MCF 10A (cell line): Measurements from ENCODE around the gene CXCL10. TPM values are rescaled to one million over a fixed set of nuclear protein-coding genes. Genes with fewer than 3 reads are reported as not detected.

Experiments
- BruUV-seq: library from RNA; stranded (reverse); fragments of 400-500 nt; replicated peaks from 2 replicates; lab custom pipeline; 2021; lab: Mats Ljungman, UMichigan
- CTCF ChIA-PET: fragments of 300-600 bp; sonication (Branson Sonifier 250); formaldehyde crosslinking; extraction: SDS; loops from one replicate; lab custom pipeline; 2021; ENCODE audit warnings: antibody characterized with exemption, inconsistent platforms; lab: Yijun Ruan, JAX
- POLR2A ChIA-PET: fragments of 300-600, 350-650 bp; sonication (Branson Sonifier 250); formaldehyde crosslinking; extraction: SDS; loops from one replicate; lab custom pipeline; 2020; ENCODE audit warnings: antibody characterized with exemption, inconsistent platforms; lab: Yijun Ruan, JAX
- DNase-seq: peaks from one replicate; pipeline ENCODE4 v3.0.0-alpha.2; 2018; ENCODE audit not compliant: unreplicated experiment
- H3K27ac Mint-ChIP-seq: one replicate; pipeline ENCODE4 v1.8.0; 2022; ENCODE audit warnings: mild to moderate bottlenecking, low read depth, mixed read lengths; ENCODE audit not compliant: unreplicated experiment
- H3K27me3 Mint-ChIP-seq: one replicate; pipeline ENCODE4 v1.8.0; 2022; ENCODE audit warnings: mixed read lengths; ENCODE audit not compliant: insufficient read depth, unreplicated experiment
- H3K36me3 Mint-ChIP-seq: one replicate; pipeline ENCODE4 v1.8.0; 2022; ENCODE audit warnings: mild to moderate bottlenecking, moderate library complexity, mixed read lengths; ENCODE audit not compliant: insufficient read depth, unreplicated experiment
- H3K4me1 Mint-ChIP-seq: one replicate; pipeline ENCODE4 v1.8.0; 2022; ENCODE audit warnings: mixed read lengths; ENCODE audit not compliant: insufficient read depth, unreplicated experiment
- H3K4me3 Mint-ChIP-seq: one replicate; pipeline ENCODE4 v1.8.0; 2022; ENCODE audit warnings: mild to moderate bottlenecking, moderate library complexity, mixed read lengths; ENCODE audit not compliant: unreplicated experiment
- H3K9me3 Mint-ChIP-seq: one replicate; pipeline ENCODE4 v1.8.0; 2022; ENCODE audit warnings: mixed read lengths; ENCODE audit not compliant: unreplicated experiment
- CTCF ChIP-seq: fragments of 200-600 bp; IDR thresholded peaks from one replicate; pipeline ENCODE4 v1.8.0; 2022; ENCODE audit warnings: antibody characterized with exemption, mild to moderate bottlenecking; ENCODE audit not compliant: unreplicated experiment
- intact Hi-C: fragments of 100-400 bp; cut with micrococcal nuclease; formaldehyde crosslinking; loops from 2 replicates; pipeline ENCODE4 v1.14.1; 2022
- total RNA-seq: library from RNA; stranded (reverse); gene quantifications from 2 replicates; pipeline ENCODE4 v1.2.3, GENCODE V29; 2022

Gene CXCL10
- total RNA-seq, 1 experiment from 2014 or later: not detected

GRCh38 chr4:76028350-76028765 is 5.1 kb upstream of the CXCL10 start:
- ChIA-PET POLR2A (no interaction called here), CTCF (no interaction called here)
- no peak overlapping the region for H3K27ac Mint-ChIP-seq
- H3K4me1 Mint-ChIP-seq: peaks cover 6% of the 10 kb centered on the region
- TF ChIP-seq CTCF: no peak
- no TSS peak for BruUV-seq
- intact Hi-C loops: no loop called here
- DNase-seq: peak; percentile 6
- no peaks in the 10 kb centered on the region for H3K9me3 Mint-ChIP-seq
- H3K27me3 Mint-ChIP-seq: no peaks in the 10 kb centered on the region
- H3K36me3 Mint-ChIP-seq: no peaks in the 10 kb centered on the region
- peak overlapping the region; percentile 26 for H3K4me3 Mint-ChIP-seq

DNA sequence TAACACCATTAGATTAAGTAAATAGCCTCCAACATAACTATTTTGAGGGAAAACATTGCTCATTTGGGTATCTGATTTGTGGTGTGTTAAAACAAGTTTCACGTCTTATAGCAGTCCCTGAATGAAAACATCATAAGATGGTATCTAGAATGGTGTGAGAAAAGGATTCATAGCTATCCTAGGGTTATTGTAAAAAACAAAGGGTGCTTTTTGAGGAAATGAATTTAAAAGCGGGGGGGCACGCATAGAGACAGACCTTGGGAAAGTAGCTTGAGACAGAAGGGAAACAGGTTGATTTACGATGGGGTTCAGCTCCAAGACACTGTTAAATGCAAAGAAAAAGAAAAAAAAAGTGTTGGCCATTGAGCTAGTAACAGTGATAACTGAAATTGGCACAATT is 768 bp upstream of the CXCL10 start:
- H3K4me3 Mint-ChIP-seq: no peak overlapping the region
- H3K9me3 Mint-ChIP-seq: no peaks in the 10 kb centered on the region
- peaks cover 6% of the 10 kb centered on the region for H3K4me1 Mint-ChIP-seq
- POLR2A ChIA-PET: no interaction called here
- no TSS peak for BruUV-seq
- CTCF ChIA-PET: no interaction called here
- H3K27ac Mint-ChIP-seq: no peak overlapping the region
- intact Hi-C loops: no loop called here
- TF ChIP-seq CTCF: no peak
- H3K27me3 Mint-ChIP-seq: no peaks in the 10 kb centered on the region
- DNase-seq: no peak
- H3K36me3 Mint-ChIP-seq: no peaks in the 10 kb centered on the region

GRCh38 chr4:76022677-76023076 is 620 bp downstream of the CXCL10 start:
- Mint-ChIP-seq H3K27ac (no peak overlapping the region), H3K27me3 (no peaks in the 10 kb centered on the region), H3K4me1 (no peaks in the 10 kb centered on the region), H3K36me3 (no peaks in the 10 kb centered on the region), H3K9me3 (no peaks in the 10 kb centered on the region), H3K4me3 (no peak overlapping the region)
- ChIA-PET CTCF (interaction anchor here (0.7 kb wide), 1 partner anchor 27 kb away, joined by 3 read pairs; no protein-coding TSS in a partner anchor), POLR2A (no interaction called here)
- DNase-seq: no peak
- TF ChIP-seq CTCF: no peak
- intact Hi-C loops: no loop called here
- BruUV-seq: no TSS peak

DNA sequence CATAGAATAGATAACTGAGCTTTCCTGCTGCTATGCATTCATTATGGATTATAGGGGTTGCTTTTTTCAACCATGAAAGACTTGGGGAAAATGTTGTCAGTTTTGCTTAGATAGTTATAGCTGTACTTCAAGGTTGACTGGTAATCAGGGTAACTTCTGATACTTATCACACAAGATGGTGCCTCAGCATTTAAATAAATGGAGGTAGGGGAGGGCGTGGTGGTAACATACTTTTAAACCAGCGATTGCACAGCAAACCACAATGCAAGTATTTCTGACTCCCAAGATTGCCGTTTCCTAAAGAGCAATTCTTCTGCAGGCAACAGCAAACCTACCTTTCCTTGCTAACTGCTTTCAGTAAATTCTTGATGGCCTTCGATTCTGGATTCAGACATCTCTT is 1.3 kb downstream of the CXCL10 start:
- BruUV-seq: no TSS peak
- no peaks in the 10 kb centered on the region for H3K9me3 Mint-ChIP-seq
- no peak overlapping the region for H3K27ac Mint-ChIP-seq
- intact Hi-C loops: no loop called here
- H3K36me3 Mint-ChIP-seq: no peaks in the 10 kb centered on the region
- no peak for TF ChIP-seq CTCF
- no peaks in the 10 kb centered on the region for H3K4me1 Mint-ChIP-seq
- H3K4me3 Mint-ChIP-seq: no peak overlapping the region
- ChIA-PET POLR2A (interaction anchor here (0.5 kb wide), 1 partner anchor 427 kb away, joined by 3 read pairs; no protein-coding TSS in a partner anchor), CTCF (interaction anchor here (1.0 kb wide), 1 partner anchor 45 kb away, joined by 4 read pairs; no protein-coding TSS in a partner anchor)
- DNase-seq: no peak
- H3K27me3 Mint-ChIP-seq: no peaks in the 10 kb centered on the region
